GM12891 (cell line): Measurements from ENCODE around the gene KIF24.

Source experiments
- PAX5 ChIP-seq: IDR thresholded peaks from 2 replicates; pipeline ENCODE4 v1.6.1; 2011; ENCODE audit warnings: low read length, moderate library complexity, mild to moderate bottlenecking; ENCODE audit not compliant: insufficient read depth, severe bottlenecking
- POLR2A ChIP-seq: IDR thresholded peaks from 2 replicates; pipeline ENCODE4 v1.6.1; 2011; ENCODE audit warnings: low read depth, low read length, control low read depth
- POLR2AphosphoS5 ChIP-seq: IDR thresholded peaks from 2 replicates; pipeline ENCODE4 v1.6.1; 2011; ENCODE audit warnings: low read depth, low read length, control low read depth
- SPI1 ChIP-seq: IDR thresholded peaks from 2 replicates; pipeline ENCODE4 v1.6.1; 2011; ENCODE audit warnings: low read depth, low read length, control low read depth
- TAF1 ChIP-seq: IDR thresholded peaks from 2 replicates; pipeline ENCODE4 v1.6.1; 2011; ENCODE audit warnings: low read depth, low read length, control low read depth

GRCh38 chr9:34311499-34312185 lies 17.4 kb downstream of the KIF24 start:
- TF ChIP-seq POLR2A (no peak), POLR2AphosphoS5 (no peak), SPI1 (no peak), TAF1 (no peak), PAX5 (no peak)
